OCI-LY7 (cell line): ENCODE measurements around the gene COL2A1. TPM values are rescaled to one million over a fixed set of nuclear protein-coding genes. Genes with fewer than 3 reads are reported as not detected.

Experiments used
- BruUV-seq: library from RNA; stranded (reverse); fragments of 400-500 nt; replicated peaks from 2 replicates; lab custom pipeline; 2021; lab: Mats Ljungman, UMichigan
- CTCF ChIA-PET: fragments of 300-600 bp; sonication (Branson Sonifier 250); formaldehyde crosslinking; loops from one replicate; lab custom pipeline; 2022; ENCODE audit warnings: antibody characterized with exemption; ENCODE audit not compliant: unreplicated experiment; lab: Charles Lee
- POLR2A ChIA-PET: fragments of 300-600 bp; sonication (Branson Sonifier 250); formaldehyde crosslinking; loops from one replicate; lab custom pipeline; 2022; ENCODE audit warnings: antibody characterized with exemption; lab: Charles Lee
- DNase-seq: peaks from one replicate; pipeline ENCODE4 v3.0.0-alpha.2; 2015; ENCODE audit warnings: low spot score
- H2AFZ ChIP-seq: fragments of 200-600 bp; sonication (generic), shearing (Covaris generic); 2 replicates; pipeline ENCODE4 v1.6.1; 2014; ENCODE audit warnings: mild to moderate bottlenecking, antibody characterized with exemption, low read length, moderate library complexity
- H3K27ac ChIP-seq: fragments of 200-600 bp; sonication (generic); 2 replicates; pipeline ENCODE4 v1.5.1; 2014; ENCODE audit warnings: mixed run types, low read depth, mild to moderate bottlenecking, moderate library complexity, low read length, inconsistent platforms; ENCODE audit not compliant: poor library complexity, severe bottlenecking
- H3K36me3 ChIP-seq: fragments of 200-600 bp; sonication (generic); 2 replicates; pipeline ENCODE4 v1.6.1; 2014; ENCODE audit warnings: mild to moderate bottlenecking, antibody characterized with exemption, low read length, moderate library complexity, mixed read lengths; ENCODE audit not compliant: insufficient read depth
- H3K4me1 ChIP-seq: fragments of 200-600 bp; sonication (generic); 2 replicates; pipeline ENCODE4 v1.5.1; 2014; ENCODE audit warnings: mild to moderate bottlenecking, low read length; ENCODE audit not compliant: insufficient read depth, poor library complexity, severe bottlenecking
- H3K4me2 ChIP-seq: fragments of 200-600 bp; sonication (generic); 2 replicates; pipeline ENCODE4 v1.6.1; 2014; ENCODE audit warnings: mild to moderate bottlenecking, low read length
- H3K4me3 ChIP-seq: fragments of 200-600 bp; sonication (generic); 2 replicates; pipeline ENCODE4 v1.5.1; 2014; ENCODE audit warnings: mild to moderate bottlenecking, low read depth, low read length; ENCODE audit not compliant: poor library complexity, severe bottlenecking
- H3K79me2 ChIP-seq: fragments of 200-600 bp; sonication (generic); 2 replicates; pipeline ENCODE4 v1.6.1; 2016; ENCODE audit warnings: low read depth, mild to moderate bottlenecking, low read length, moderate library complexity, mixed read lengths; ENCODE audit not compliant: insufficient read depth
- H3K9me2 ChIP-seq: fragments of 200-600 bp; sonication (generic); 2 replicates; pipeline ENCODE4 v1.6.1; 2016; ENCODE audit warnings: mild to moderate bottlenecking, low read length, mixed read lengths; ENCODE audit not compliant: insufficient read depth
- H3K9me3 ChIP-seq: fragments of 200-600 bp; sonication (generic); 2 replicates; pipeline ENCODE4 v1.6.1; 2014; ENCODE audit warnings: mild to moderate bottlenecking, mixed run types, low read length, mixed read lengths
- H4K20me1 ChIP-seq: fragments of 200-600 bp; sonication (generic); 2 replicates; pipeline ENCODE4 v1.6.1; 2014; ENCODE audit warnings: mild to moderate bottlenecking, antibody characterized with exemption, low read length, moderate library complexity, mixed read lengths; ENCODE audit not compliant: insufficient read depth
- CTCF ChIP-seq: fragments of 200-600 bp; sonication (generic); conservative IDR thresholded peaks from 2 replicates; pipeline ENCODE4 v1.5.1; 2014; ENCODE audit warnings: mild to moderate bottlenecking, antibody characterized with exemption, low read length, moderate library complexity, mixed read lengths
- EZH2phosphoT487 ChIP-seq: fragments of 200-600 bp; sonication (generic); IDR thresholded peaks from 2 replicates; pipeline ENCODE4 v1.6.1; 2018; ENCODE audit warnings: low read depth, borderline replicate concordance, mild to moderate bottlenecking, mixed run types, antibody characterized with exemption, low read length, moderate library complexity, mixed read lengths
- intact Hi-C: fragments of 100-400 bp; cut with micrococcal nuclease; formaldehyde crosslinking; loops from one replicate; pipeline ENCODE4 v1.10.0; 2022; ENCODE audit not compliant: unreplicated experiment
- total RNA-seq, 2 experiments: library from RNA; depleted of rRNA in 1 of 2; stranded (reverse); fragments of >200 nt in 1 of 2; shearing (Covaris generic) in 1 of 2; gene quantifications; 2 replicates each; pipeline ENCODE4 v1.2.3, GENCODE V29; 2014 to 2022

The COL2A1 gene
- total RNA-seq, 2 experiments from 2014 or later: 0.08 TPM; not detected in 1

GRCh38 chr12:47977772-47978597 is 26.3 kb downstream of the COL2A1 start:
- no TSS peak for BruUV-seq
- H3K36me3 ChIP-seq: no peaks in the 10 kb centered on the region
- TF ChIP-seq CTCF: no peak
- H3K9me3 ChIP-seq: no peaks in the 10 kb centered on the region
- no peak overlapping the region for H3K27ac ChIP-seq
- no peak overlapping the region for H2AFZ ChIP-seq
- no peaks in the 10 kb centered on the region for H3K9me2 ChIP-seq
- no peak for DNase-seq
- intact Hi-C loops: no loop called here
- POLR2A ChIA-PET: interaction anchor here (0.6 kb wide), 1 partner anchor 17 kb away, joined by 5 read pairs; no protein-coding TSS in a partner anchor
- no peaks in the 10 kb centered on the region for H3K4me1 ChIP-seq
- H4K20me1 ChIP-seq: no peaks in the 10 kb centered on the region
- no peak overlapping the region for H3K4me2 ChIP-seq
- H3K4me3 ChIP-seq: no peak overlapping the region
- CTCF ChIA-PET: no interaction called here
- no peaks in the 10 kb centered on the region for H3K79me2 ChIP-seq

- intact Hi-C loops: no loop called here
- no peaks in the 10 kb centered on the region for H3K79me2 ChIP-seq
- no peaks in the 10 kb centered on the region for H3K36me3 ChIP-seq
- no peaks in the 10 kb centered on the region for H4K20me1 ChIP-seq
- no TSS peak for BruUV-seq
- H3K9me3 ChIP-seq: no peaks in the 10 kb centered on the region
- no peak overlapping the region for H2AFZ ChIP-seq
- ChIA-PET CTCF (interaction anchor here (1.3 kb wide), 1 partner anchor 12 kb away, joined by 3 read pairs; no protein-coding TSS in a partner anchor), POLR2A (interaction anchor here (1.1 kb wide), 1 partner anchor 12 kb away, joined by 3 read pairs; no protein-coding TSS in a partner anchor)
- no peak overlapping the region for H3K4me2 ChIP-seq
- no peak for TF ChIP-seq EZH2phosphoT487
- no peak for TF ChIP-seq CTCF
- DNase-seq: no peak
- no peaks in the 10 kb centered on the region for H3K9me2 ChIP-seq
- no peak overlapping the region for H3K27ac ChIP-seq
- no peaks in the 10 kb centered on the region for H3K4me1 ChIP-seq
- no peak overlapping the region for H3K4me3 ChIP-seq
These were observed 27.1 kb downstream of the COL2A1 start for GRCh38 chr12:47977046-47977771.
